ENCODE results near the gene BLOC1S6.

DNA sequence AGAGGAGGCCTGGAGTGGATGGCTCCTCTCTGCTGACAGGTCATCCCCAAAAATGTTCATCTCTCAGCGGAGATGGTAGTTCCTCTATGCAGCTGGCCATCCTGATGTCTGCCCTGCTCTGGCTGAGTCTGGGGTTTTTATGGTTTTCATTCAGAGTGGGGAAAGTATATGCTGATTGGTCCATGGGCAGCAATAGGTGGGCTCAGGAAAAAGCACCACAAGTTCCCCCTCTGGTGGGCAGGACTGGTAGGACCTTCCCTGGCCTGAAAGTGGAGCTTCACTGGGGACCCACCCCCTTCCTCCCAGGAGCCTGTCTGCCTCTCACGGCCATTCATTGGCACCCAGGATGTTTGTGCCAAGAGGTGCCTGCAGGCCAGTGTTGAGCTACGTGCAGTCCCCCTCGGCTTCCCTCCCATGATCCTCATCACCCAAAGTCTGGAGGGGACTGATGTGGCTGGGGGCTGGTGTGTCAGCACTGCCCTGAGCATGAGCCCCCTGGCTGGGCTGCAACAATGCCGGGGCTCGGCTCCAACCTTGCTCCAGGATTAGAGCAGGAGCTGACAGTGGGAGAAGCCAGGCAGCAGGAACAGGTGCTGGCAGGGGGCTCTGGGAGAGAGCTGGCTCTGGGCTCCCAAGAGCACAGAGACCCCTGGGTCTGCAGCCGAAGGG is 13.1 kb upstream of the BLOC1S6 start:
- TF ChIP-seq, protein P1, sequence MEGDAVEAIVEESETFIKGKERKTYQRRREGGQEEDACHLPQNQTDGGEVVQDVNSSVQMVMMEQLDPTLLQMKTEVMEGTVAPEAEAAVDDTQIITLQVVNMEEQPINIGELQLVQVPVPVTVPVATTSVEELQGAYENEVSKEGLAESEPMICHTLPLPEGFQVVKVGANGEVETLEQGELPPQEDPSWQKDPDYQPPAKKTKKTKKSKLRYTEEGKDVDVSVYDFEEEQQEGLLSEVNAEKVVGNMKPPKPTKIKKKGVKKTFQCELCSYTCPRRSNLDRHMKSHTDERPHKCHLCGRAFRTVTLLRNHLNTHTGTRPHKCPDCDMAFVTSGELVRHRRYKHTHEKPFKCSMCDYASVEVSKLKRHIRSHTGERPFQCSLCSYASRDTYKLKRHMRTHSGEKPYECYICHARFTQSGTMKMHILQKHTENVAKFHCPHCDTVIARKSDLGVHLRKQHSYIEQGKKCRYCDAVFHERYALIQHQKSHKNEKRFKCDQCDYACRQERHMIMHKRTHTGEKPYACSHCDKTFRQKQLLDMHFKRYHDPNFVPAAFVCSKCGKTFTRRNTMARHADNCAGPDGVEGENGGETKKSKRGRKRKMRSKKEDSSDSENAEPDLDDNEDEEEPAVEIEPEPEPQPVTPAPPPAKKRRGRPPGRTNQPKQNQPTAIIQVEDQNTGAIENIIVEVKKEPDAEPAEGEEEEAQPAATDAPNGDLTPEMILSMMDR (IDR thresholded peaks at IDR 0.05; ENCODE audit: low read length), result peak; percentile 22; the same call in 1 of the 2 replicates
- TF ChIP-seq EZH2 (optimal IDR thresholded peaks at IDR 0.05; ENCODE audit: low read depth, low read length) (no peak), EZH2phosphoT487 (IDR thresholded peaks at IDR 0.05; ENCODE audit: low read length) (no peak)

Measured in MM.1S (cell line).